Measurements from ENCODE around the gene PDZRN3.

Gene PDZRN3

GRCh38 chr3:73480187-73480672 lies 144.5 kb downstream of the PDZRN3 start:
- Histone ChIP-seq H3K4me3 (replicated peaks; ENCODE audit: insufficient read depth, low read length) (no peak overlapping the region), H3K27ac (replicated peaks) (no peak overlapping the region), H3K27me3 (ENCODE audit: insufficient read depth, poor library complexity, severe bottlenecking) (peaks cover 4% of the 10 kb centered on the region)
- no peak for DNase-seq (ENCODE audit: low read depth in 1 of 2, low spot score in 1 of 2)
- TF ChIP-seq, protein P1, sequence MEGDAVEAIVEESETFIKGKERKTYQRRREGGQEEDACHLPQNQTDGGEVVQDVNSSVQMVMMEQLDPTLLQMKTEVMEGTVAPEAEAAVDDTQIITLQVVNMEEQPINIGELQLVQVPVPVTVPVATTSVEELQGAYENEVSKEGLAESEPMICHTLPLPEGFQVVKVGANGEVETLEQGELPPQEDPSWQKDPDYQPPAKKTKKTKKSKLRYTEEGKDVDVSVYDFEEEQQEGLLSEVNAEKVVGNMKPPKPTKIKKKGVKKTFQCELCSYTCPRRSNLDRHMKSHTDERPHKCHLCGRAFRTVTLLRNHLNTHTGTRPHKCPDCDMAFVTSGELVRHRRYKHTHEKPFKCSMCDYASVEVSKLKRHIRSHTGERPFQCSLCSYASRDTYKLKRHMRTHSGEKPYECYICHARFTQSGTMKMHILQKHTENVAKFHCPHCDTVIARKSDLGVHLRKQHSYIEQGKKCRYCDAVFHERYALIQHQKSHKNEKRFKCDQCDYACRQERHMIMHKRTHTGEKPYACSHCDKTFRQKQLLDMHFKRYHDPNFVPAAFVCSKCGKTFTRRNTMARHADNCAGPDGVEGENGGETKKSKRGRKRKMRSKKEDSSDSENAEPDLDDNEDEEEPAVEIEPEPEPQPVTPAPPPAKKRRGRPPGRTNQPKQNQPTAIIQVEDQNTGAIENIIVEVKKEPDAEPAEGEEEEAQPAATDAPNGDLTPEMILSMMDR (IDR thresholded peaks at IDR 0.05; ENCODE audit: insufficient read depth, low read length): no peak
- TF ChIP-seq POLR2AphosphoS5 (IDR thresholded peaks at IDR 0.05; ENCODE audit: low read depth) (no peak), SPI1 (IDR thresholded peaks at IDR 0.05; ENCODE audit: borderline replicate concordance, low read depth) (no peak), GABPA (IDR thresholded peaks at IDR 0.05; ENCODE audit: low read depth) (no peak)
- TF ChIP-seq, protein P2, sequence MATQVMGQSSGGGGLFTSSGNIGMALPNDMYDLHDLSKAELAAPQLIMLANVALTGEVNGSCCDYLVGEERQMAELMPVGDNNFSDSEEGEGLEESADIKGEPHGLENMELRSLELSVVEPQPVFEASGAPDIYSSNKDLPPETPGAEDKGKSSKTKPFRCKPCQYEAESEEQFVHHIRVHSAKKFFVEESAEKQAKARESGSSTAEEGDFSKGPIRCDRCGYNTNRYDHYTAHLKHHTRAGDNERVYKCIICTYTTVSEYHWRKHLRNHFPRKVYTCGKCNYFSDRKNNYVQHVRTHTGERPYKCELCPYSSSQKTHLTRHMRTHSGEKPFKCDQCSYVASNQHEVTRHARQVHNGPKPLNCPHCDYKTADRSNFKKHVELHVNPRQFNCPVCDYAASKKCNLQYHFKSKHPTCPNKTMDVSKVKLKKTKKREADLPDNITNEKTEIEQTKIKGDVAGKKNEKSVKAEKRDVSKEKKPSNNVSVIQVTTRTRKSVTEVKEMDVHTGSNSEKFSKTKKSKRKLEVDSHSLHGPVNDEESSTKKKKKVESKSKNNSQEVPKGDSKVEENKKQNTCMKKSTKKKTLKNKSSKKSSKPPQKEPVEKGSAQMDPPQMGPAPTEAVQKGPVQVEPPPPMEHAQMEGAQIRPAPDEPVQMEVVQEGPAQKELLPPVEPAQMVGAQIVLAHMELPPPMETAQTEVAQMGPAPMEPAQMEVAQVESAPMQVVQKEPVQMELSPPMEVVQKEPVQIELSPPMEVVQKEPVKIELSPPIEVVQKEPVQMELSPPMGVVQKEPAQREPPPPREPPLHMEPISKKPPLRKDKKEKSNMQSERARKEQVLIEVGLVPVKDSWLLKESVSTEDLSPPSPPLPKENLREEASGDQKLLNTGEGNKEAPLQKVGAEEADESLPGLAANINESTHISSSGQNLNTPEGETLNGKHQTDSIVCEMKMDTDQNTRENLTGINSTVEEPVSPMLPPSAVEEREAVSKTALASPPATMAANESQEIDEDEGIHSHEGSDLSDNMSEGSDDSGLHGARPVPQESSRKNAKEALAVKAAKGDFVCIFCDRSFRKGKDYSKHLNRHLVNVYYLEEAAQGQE (IDR thresholded peaks at IDR 0.05; ENCODE audit: insufficient replicate concordance, low read depth): no peak

GRCh38 chr3:73479325-73479724 lies 145.4 kb downstream of the PDZRN3 start:
- Histone ChIP-seq H3K4me3 (replicated peaks; ENCODE audit: insufficient read depth, low read length) (no peak overlapping the region), H3K27me3 (ENCODE audit: insufficient read depth, poor library complexity, severe bottlenecking) (peaks cover 4% of the 10 kb centered on the region), H3K27ac (replicated peaks) (no peak overlapping the region)
- no peak for DNase-seq (ENCODE audit: low read depth in 1 of 2, low spot score in 1 of 2)
- no peak for TF ChIP-seq GABPA (IDR thresholded peaks at IDR 0.05; ENCODE audit: low read depth)
- no peak for TF ChIP-seq SPI1 (IDR thresholded peaks at IDR 0.05; ENCODE audit: borderline replicate concordance, low read depth)
- no peak for TF ChIP-seq POLR2AphosphoS5 (IDR thresholded peaks at IDR 0.05; ENCODE audit: low read depth)
- TF ChIP-seq, protein P2 (IDR thresholded peaks at IDR 0.05; ENCODE audit: insufficient replicate concordance, low read depth): no peak
- TF ChIP-seq, protein P1 (IDR thresholded peaks at IDR 0.05; ENCODE audit: insufficient read depth, low read length): no peak

DNA sequence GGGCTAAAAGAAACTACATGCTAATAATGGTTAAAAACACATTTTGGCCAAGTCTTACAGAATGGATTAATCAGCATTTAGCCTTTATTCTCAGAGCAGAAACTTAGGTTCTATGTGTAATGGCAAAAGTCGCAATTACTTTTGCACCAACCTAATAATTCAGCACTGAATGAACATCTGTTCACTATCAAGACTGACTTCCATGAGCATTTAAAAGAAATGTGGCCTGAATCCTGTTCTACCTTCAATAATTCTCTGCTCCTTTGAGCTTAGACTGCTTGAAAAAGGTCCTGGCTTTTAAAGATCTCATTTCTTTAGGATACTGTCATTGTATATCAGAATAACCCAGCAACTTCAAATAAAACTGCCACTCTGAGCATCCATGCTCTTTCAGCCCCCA lies 145.9 kb downstream of the PDZRN3 start:
- no peak for DNase-seq (ENCODE audit: low read depth in 1 of 2, low spot score in 1 of 2)
- TF ChIP-seq POLR2AphosphoS5 (IDR thresholded peaks at IDR 0.05; ENCODE audit: low read depth) (no peak), GABPA (IDR thresholded peaks at IDR 0.05; ENCODE audit: low read depth) (no peak), SPI1 (IDR thresholded peaks at IDR 0.05; ENCODE audit: borderline replicate concordance, low read depth) (no peak)
- TF ChIP-seq, protein P2 (IDR thresholded peaks at IDR 0.05; ENCODE audit: insufficient replicate concordance, low read depth): no peak
- TF ChIP-seq, protein P1 (IDR thresholded peaks at IDR 0.05; ENCODE audit: insufficient read depth, low read length): no peak
- no peak overlapping the region for H3K4me3 ChIP-seq (replicated peaks; ENCODE audit: insufficient read depth, low read length)
- no peak overlapping the region for H3K27ac ChIP-seq (replicated peaks)
- H3K27me3 ChIP-seq (ENCODE audit: insufficient read depth, poor library complexity, severe bottlenecking): peaks cover 2% of the 10 kb centered on the region
